Smooth muscle cell (in vitro differentiated cells): ENCODE data around the gene HES7. TPM values are rescaled to one million over a fixed set of nuclear protein-coding genes. Genes with fewer than 3 reads are reported as not detected.

Experiments used
- DNase-seq: peaks from one replicate; lab custom pipeline; 2025; ENCODE audit not compliant: unreplicated experiment; lab: John Stamatoyannopoulos, UW
- H2AFZ ChIP-seq: fragments of 200-600 bp; sonication (generic); 2 replicates; pipeline ENCODE4 v1.6.0; 2016; ENCODE audit warnings: antibody characterized with exemption, low read depth, mild to moderate bottlenecking
- H3F3A ChIP-seq: fragments of 200-600 bp; sonication (generic); 2 replicates; pipeline ENCODE4 v1.6.0; 2017; ENCODE audit warnings: antibody characterized with exemption, low read depth
- H3K27ac ChIP-seq: fragments of 200-600 bp; sonication (generic); 2 replicates; pipeline ENCODE4 v1.5.1; 2016; ENCODE audit warnings: low read depth, mild to moderate bottlenecking
- H3K27me3 ChIP-seq: fragments of 200-600 bp; sonication (generic); 2 replicates; pipeline ENCODE4 v1.6.1; 2016; ENCODE audit warnings: low read depth, mild to moderate bottlenecking
- H3K36me3 ChIP-seq: fragments of 200-600 bp; sonication (generic); 2 replicates; pipeline ENCODE4 v1.5.1; 2016; ENCODE audit warnings: low read depth
- H3K4me1 ChIP-seq: fragments of 200-600 bp; sonication (generic); 2 replicates; pipeline ENCODE4 v1.5.1; 2016; ENCODE audit warnings: low read depth
- H3K4me2 ChIP-seq: fragments of 200-600 bp; sonication (generic); 2 replicates; pipeline ENCODE4 v1.6.0; 2016; ENCODE audit warnings: mild to moderate bottlenecking
- H3K4me3 ChIP-seq: fragments of 200-600 bp; sonication (generic); 2 replicates; pipeline ENCODE4 v1.5.1; 2016; ENCODE audit warnings: mild to moderate bottlenecking
- H3K79me2 ChIP-seq: fragments of 200-600 bp; sonication (generic); 2 replicates; pipeline ENCODE4 v1.6.0; 2016; ENCODE audit warnings: low read depth, mild to moderate bottlenecking
- H3K9ac ChIP-seq: fragments of 200-600 bp; sonication (generic); 2 replicates; pipeline ENCODE4 v1.6.0; 2016; ENCODE audit warnings: low read depth
- H3K9me3 ChIP-seq: fragments of 200-600 bp; sonication (generic); replicated peaks from 2 replicates; pipeline ENCODE4 v1.5.1; 2016; ENCODE audit warnings: low read depth
- H4K20me1 ChIP-seq: fragments of 200-600 bp; sonication (generic); 2 replicates; pipeline ENCODE4 v1.6.0; 2016; ENCODE audit warnings: low read depth
- CTCF ChIP-seq: fragments of 200-600 bp; sonication (generic); IDR thresholded peaks from 2 replicates; pipeline ENCODE4 v1.5.1; 2017; ENCODE audit warnings: borderline replicate concordance, mild to moderate bottlenecking, antibody characterized with exemption; ENCODE audit not compliant: insufficient read depth, poor library complexity, severe bottlenecking
- WGBS: methylation state at CpG from one replicate; pipeline ENCODE4 v1.1.7; 2016; ENCODE audit warnings: low lambda C conversion rate; 5-methylcytosine and 5-hydroxymethylcytosine counted together
- polyA plus RNA-seq: library from polyadenylated mRNA; unstranded; fragments of >200 nt; fragmentation: Nextera tagmentation; extraction: Ambion mirVana; gene quantifications from 2 replicates; pipeline ENCODE4 v1.2.1, GENCODE V29; 2016
- total RNA-seq: library from RNA; depleted of rRNA; stranded (reverse); fragments of >200 nt; gene quantifications from 2 replicates; pipeline ENCODE4 v1.2.3, GENCODE V29; 2014

HES7 gene
- total and polyA plus RNA-seq, 2 experiments from 2014 or later, result not detected

- WGBS, result 92% methylated on average over 6 of the region's 6 CpGs
- Histone ChIP-seq H3K27me3 (no peaks in the 10 kb centered on the region), H3K36me3 (no peaks in the 10 kb centered on the region), H3F3A (no peaks in the 10 kb centered on the region), H3K79me2 (peaks cover 14% of the 10 kb centered on the region), H3K4me3 (no peak overlapping the region), H3K9me3 (no peaks in the 10 kb centered on the region), H2AFZ (no peak overlapping the region), H4K20me1 (peaks cover 5% of the 10 kb centered on the region), H3K27ac (no peak overlapping the region), H3K4me1 (peaks cover 18% of the 10 kb centered on the region), H3K9ac (no peak overlapping the region), H3K4me2 (no peak overlapping the region)
- DNase-seq, result no peak
- no peak for TF ChIP-seq CTCF
Measured at GRCh38 chr17:8166731-8167130, 42.8 kb upstream of the HES7 start.

DNA sequence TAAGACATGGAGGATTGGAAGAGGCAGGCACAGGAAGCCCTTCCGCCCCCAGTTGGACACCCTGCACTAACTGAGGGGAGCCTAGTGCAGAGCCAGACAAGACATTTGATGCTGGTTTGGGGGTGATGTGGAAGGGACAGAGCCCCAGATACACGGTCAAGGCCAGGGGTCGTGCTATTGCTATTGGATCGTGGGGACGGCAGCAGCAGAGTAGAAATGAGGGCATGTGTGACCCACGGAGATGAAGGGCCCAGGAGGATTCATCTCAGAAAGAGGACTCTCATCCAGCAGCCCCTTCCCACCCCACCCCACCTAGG lies 40.9 kb upstream of the HES7 start:
- no peak for TF ChIP-seq CTCF
- no peak overlapping the region for H3K9ac ChIP-seq
- WGBS, result 88% methylated on average over 6 of the region's 6 CpGs
- H3K79me2 ChIP-seq, result peaks cover 17% of the 10 kb centered on the region
- no peaks in the 10 kb centered on the region for H3K27me3 ChIP-seq
- DNase-seq, result no peak
- H3K4me1 ChIP-seq, result peaks cover 22% of the 10 kb centered on the region
- no peak overlapping the region for H3K4me3 ChIP-seq
- peak overlapping the region; percentile 1 for H3K27ac ChIP-seq
- H2AFZ ChIP-seq, result no peak overlapping the region
- peak overlapping the region; percentile 97 for H3K4me2 ChIP-seq
- no peaks in the 10 kb centered on the region for H3K36me3 ChIP-seq
- peaks cover 5% of the 10 kb centered on the region for H3F3A ChIP-seq
- H3K9me3 ChIP-seq, result no peaks in the 10 kb centered on the region
- peaks cover 8% of the 10 kb centered on the region for H4K20me1 ChIP-seq

- H3K9ac ChIP-seq, result no peak overlapping the region
- peaks cover 17% of the 10 kb centered on the region for H3K79me2 ChIP-seq
- H2AFZ ChIP-seq, result peak overlapping the region; percentile 44
- TF ChIP-seq CTCF, result no peak
- peaks cover 5% of the 10 kb centered on the region for H3F3A ChIP-seq
- 38% methylated on average over 13 of the region's 13 CpGs for WGBS
- H3K36me3 ChIP-seq, result no peaks in the 10 kb centered on the region
- H3K4me3 ChIP-seq, result no peak overlapping the region
- peak overlapping the region; percentile 97 for H3K4me2 ChIP-seq
- H3K27me3 ChIP-seq, result no peaks in the 10 kb centered on the region
- no peaks in the 10 kb centered on the region for H3K9me3 ChIP-seq
- no peak for DNase-seq
- H3K4me1 ChIP-seq, result peaks cover 22% of the 10 kb centered on the region
- H4K20me1 ChIP-seq, result peaks cover 13% of the 10 kb centered on the region
- peak overlapping the region; percentile 1 for H3K27ac ChIP-seq
Measured at GRCh38 chr17:8163978-8164814, 40.3 kb upstream of the HES7 start.
